Activated gamma-delta T cell treated with anti-CD3 and anti-CD28 coated beads, Interleukin-2, amount 50 U/mL, for 16 hours (primary cell): Measurements from ENCODE around the gene ABLIM1.

Experiments
- DNase-seq: peaks from one replicate; pipeline ENCODE4 v3.0.0-alpha.2; 2020; ENCODE audit warnings: low read depth

ABLIM1 gene

DNA sequence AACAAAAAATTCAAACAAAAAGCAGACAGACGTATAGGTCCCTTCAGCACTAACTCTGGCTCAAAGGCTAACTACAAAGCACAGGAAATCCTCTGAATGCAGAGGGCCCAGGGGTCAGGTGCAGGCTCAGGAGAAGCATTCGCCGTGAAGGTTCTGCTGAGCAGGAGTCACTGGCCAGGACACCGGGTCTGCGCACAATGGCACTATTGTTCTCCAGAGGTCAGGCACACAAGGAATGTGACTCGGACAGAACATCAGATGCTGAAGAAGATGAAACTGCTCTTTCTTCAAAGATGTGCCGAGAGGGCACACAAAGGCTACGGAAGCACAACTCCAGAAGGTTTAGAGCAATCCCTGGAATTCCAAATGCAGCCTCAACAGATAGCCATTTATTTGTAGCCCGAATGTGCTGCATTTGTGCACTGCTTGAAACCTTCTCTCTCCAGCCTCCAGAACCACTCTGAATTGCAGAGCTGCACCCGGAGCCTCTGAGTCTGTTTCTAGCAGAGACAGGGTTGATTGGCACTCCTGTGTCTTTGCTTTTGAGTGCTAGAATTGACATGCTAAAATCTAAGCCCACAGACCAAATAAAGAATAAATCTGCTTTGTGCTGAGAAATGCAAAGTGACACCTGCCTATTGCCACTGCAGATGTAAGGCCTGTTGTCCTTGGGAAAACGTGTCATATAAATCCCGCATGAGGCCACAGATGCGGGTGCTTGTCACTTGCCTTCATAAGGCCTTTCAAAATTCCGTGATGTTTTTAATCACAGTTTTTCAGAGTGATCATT, 168.4 kb downstream of the ABLIM1 start:
- no peak for DNase-seq

DNA sequence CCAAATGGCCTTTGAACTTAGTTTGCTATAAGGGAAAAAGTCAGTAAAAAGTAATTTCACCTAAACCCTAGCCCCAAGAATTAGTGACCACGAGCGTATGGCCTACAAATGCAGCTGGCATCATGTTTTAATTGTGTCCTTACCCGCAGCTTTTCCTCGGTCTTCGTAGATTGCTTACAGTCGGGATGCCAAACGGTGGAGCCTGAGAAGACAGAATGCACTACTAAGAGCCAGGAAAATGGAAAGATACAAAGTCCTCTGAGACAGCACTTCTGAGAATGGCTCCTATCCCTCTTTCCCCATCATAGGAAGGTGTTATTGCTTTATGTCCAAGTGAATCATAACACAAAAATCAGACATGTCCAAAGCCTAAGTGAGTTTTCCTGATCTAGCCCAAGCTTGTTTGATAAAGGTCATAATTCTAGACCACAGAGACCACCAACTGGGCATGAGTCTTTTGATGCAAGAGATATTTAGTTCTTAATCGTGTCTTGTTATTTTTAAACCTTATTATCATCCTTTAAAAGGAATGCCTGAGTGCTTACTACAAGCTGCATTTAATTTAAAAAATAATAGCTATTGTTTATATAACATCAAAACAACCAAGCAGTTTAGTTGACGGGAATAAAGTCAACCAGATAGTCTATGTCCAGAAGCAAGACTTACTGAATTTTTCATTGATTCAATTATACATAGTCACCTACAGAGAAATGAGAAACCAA, 170.1 kb downstream of the ABLIM1 start:
- no peak for DNase-seq

DNA sequence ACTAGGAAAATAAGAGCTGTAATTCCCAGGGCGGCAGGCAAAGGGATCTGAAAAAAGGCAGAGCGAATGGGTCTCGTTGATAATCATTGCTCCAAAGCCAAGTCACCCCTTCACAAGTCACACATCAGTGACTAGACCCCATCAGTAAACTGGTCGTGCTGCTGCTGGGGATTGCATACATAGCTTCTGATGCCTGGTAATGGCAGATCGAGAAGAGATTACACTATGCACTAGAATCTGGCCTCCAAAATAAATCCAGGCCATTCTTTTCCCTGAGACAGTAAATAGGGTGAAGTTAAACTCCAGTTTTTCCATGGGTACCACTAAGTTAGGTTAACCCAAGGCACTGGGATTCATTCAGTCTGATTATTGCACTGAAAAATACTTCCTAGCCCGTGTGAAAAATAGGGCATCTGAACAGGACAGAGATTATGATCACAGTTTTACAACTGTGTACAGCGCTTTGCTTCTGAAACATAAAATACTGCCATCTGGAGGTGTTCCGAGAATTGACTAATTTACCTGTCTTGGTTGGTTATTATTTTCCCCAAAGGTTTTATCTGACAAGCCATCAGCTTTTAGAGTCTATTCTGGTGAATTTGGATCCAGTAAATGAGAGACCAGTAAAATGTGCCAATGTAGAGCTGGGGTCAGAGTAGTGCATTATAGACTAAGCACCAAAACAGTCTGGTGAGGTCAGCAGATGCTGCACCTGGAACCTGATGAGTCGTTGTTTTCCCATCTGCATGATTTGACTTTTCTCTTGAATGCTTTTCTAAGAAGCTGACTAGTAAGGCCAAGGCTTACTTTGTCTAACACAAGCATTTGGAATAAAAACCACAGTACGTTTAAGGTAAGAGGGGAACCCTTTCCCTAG, 170.9 kb downstream of the ABLIM1 start:
- DNase-seq: no peak

DNA sequence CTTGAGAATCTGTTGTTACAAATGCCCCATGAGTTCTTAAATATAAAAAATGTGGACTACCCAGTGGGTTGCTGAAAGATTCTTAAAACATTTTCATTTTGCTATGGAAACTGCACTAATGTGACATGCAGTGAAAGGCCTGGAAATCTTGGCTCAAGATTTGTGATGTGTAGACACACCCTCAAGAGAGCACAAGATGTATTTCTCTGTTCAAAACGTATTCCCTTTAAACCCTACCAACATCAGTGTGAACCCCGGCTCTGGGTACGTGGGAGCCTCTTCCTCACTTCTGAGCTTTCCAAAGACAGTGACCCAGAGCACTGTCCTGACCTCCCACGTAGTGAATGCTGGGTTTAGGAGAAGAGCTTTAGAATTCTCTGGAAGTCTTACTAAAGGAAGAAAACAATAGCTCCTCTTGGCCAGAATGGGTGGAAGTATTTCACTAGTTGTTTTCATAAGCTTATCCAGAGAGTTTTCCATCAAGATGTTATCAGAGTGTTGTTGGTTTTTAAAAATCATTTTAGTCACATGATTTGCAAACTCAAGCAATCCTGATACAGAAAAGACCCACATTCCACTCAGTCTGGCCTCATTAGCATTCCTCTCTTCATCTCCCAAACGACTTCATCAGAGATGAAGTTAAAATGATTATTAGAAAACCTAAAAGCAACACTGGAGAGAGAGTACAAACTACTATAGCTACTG, 172.2 kb downstream of the ABLIM1 start:
- DNase-seq: no peak

DNA sequence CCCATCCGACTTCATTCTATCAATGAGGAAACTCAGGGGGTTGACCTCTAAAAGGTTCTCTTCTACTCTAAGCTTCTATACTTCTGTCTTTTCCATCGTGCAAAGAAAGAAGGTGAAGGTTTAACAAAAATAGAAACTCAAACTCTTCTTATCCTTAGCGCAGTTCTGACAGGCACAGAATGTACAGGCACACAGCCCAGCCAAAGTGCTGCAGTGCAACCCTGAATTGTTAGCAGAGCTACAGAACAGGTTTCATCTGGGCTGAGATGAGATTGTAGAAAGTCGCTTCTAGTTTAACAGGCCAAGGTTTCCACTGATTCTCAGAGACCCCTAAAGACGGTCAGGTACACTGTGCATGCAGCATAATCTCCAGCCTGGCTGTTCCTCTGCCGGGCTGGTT, 174.5 kb downstream of the ABLIM1 start:
- no peak for DNase-seq

DNA sequence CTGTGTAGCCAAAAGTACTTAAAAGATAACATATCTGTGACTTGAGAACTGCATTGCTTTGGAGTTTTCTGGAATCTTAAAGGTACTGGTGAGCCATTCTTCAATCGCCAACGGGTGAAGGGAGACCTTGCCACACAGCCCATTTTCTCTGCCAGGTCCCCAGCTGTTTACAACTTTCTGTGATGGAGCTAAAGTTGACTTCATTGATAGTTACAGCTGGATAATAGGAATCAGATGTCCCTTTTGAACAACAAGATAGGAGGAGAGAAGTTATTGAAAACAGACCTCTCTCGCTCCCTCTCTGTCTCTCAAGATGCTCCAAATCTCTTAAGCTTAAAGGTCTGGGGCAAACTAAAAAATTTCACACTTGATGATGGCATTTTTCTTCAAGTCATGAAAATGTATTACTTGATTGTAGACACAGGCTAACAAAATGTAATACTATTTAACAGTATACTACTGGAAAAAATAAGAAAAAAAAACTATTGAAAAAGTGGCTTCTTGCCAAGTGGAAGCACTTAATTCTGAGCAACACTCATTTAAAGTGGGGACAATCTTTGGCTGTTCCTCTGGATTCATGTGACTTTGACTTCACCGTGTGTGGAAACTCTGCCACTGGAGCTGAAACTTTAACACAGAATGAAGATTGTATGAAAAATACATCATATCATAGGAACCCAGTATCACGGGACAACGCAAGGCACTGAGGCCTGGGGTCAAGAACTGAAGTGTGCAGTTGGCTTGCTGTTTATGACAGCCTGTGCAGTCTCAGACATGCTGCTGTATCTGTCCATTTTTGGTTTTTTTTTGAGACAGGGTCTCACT, 175.4 kb downstream of the ABLIM1 start:
- no peak for DNase-seq

DNA sequence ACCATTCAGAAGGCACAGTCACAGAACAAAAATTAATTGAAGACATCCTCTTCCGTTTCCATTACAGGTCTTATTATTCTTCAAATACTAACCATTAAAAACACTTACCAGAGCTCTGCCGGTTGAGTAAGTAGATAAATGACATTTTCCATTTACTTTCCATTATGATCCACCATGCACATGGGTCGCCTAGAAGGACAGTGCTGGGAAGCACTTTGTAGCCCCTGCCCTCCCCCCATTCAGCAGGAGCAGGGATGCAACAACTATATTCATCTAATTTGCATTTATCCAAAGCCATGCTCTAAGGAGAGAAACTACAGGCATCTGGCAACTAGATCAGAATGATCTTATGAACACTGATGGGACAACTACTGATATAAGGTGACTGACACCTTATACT, 177.0 kb downstream of the ABLIM1 start:
- no peak for DNase-seq

DNA sequence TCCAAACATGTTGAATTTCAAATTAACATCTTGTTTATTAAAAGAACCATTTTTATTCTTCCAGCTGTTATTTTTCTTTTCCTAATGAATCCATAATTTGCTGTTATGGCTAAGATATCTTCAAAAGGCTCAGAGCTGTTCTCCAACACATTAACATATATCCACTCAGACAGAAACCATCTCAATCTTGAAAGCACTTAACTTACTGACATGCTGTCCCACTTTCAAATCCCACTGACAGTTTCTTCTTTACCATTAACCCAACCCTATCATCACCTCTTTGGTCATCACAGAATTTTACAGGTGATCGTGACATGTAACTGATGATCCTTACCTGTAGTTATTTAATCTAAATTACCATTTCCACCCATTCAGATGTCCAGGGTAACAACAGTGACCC, 178.2 kb downstream of the ABLIM1 start:
- no peak for DNase-seq

DNA sequence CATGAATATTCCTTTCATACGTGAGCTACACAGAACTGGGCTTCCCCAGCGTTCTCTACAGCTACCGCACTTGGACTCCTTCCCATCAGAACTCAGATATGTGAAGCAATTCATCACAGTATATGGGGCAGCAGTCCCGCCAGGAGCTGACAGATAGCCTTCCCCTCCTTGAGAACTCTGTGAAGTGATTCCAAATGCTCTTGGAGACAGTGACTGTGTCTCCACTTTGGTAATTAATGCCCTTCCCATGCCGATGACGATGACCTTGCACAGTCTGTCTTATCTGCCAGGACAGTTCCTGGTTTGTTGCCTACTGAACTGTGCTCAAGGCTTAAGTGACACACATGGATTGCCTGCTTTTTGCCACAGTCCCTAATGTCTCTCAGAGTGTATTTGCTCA, 178.8 kb downstream of the ABLIM1 start:
- no peak for DNase-seq

DNA sequence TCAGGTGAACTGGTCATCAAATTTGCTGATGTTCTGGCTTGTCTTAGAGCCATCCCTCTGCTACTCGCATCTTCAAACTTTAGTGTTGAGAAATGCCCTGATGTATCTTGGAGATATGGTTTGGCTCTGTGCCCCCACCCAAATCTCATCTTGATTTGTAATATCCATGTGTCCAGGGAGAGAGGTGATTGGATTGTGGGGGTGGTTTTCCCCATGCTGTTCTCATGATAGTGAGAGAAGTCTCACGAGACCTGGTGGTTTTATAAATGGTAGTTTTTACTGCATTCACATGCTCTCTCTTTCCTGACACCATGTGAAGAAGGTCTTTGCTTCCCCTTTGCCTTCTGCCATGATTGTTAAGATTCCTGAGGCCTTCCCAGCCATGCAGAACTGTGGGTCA, 179.8 kb downstream of the ABLIM1 start:
- no peak for DNase-seq

DNA sequence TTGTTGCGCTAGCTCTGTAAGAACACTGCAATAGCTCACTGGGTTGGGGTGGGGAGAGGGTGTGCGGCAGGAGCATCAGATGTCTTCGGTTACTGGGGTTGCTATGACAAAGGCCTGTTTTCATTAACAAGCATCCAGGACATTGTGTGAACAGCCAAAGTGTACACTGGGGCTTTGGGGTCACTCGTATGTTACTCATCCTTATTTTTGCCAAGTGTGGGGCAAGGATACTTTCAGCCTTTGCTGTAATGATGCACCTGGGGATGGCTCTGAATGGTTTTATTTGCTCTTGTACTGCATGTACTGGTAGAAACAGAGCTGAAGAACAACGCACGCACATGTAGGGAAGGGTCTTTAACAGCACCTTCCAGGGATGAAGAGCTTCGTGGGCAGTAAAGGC, 180.8 kb downstream of the ABLIM1 start:
- no peak for DNase-seq

DNA sequence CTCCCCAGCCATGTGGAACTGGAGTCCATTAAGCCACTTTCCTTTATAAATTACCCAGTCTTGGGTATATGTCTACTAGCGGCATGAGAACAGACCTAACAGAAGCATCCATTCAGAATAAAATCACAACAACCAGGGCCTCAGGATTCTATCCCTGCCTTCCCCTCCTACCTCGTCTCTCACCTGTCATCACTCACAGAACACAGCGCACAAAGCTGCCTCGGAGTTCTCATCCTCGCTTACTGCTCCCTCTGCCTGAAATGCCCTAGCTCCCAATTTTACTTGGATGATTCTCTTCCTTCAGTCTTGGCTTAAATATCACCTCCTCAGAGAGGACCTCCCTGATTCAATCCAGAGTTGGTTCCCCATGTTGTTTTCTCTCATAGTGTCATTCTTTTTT, 183.1 kb downstream of the ABLIM1 start:
- DNase-seq: no peak

DNA sequence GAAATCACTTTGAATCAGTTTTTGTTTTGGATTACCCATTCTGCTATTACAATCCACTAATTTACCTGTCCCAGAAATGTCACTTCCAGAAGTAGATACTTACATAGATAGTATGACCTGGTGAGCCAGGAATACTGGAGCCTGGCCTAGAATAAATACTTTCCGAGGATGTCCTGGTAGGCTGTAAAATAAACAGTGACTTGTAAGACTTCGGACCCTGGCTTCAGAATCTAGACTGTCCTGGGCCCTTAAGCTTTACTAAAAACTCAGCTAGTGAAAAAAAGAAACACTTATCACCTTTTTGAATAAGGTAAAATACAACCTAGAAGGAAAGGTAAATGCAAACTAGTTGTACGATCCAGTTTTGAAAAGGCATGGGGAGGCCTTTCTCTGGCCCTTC, 184.3 kb downstream of the ABLIM1 start:
- no peak for DNase-seq

DNA sequence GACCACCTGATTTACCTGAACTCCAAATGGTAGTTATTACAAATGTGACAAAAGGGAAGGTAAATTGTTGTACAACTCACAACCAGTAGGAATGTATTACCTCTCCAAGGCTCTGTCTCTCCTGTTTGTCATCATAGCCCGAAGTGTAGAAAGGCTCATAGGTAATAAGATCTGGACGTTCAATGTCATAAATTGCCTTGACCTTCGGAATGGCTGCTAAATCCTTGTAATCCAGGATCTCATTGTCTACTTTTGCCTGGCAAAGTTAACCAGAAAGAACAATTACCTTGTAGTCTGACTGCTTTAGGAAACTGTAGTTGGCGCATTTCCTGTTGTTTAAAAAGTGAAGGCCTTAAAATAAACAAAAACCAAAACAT, 185.2 kb downstream of the ABLIM1 start:
- no peak for DNase-seq

DNA sequence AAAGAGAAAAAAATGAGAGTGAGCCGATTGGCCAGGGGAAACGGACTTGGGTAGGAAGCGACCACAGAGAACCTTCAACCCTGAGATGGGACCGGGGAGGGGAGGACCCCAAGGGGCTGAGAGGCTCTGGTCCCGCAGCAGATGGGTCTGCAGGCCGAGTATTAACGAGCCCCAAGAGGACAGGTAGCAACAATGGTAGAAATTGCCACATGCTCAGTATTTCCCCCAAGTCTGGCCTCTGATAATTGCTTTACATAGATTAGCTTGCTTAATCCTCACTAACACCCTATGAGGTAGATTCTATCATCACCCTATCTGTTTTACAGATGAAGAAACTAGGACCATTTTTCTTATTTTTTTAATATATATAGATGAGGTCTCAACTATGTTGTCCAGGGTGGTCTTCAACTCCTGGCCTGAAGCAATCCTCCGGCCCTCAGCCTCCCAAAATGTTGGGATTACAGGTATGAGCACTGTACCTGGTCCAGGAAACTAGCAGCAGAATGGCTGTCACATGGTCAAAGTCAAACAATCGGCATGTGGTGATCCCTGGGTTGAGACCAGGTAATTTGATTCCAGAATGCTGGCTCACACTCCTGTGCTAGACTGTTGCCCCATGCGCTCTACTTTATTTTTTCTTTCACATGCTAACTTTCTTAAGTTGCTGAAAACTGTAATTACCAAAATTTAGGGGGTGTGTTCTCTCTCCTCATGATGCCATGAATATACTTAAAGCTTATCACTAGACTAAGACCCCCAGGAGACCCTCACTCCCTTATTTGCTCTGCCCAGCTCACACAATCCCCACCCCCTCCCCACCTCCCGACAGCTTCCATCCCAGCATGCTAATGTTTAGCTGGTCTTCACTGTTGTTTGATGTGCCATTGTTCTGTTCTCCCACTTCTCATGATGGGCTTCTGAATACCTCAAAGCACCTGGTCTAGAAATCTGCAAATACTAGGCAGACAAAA, 185.9 kb downstream of the ABLIM1 start:
- no peak for DNase-seq

DNA sequence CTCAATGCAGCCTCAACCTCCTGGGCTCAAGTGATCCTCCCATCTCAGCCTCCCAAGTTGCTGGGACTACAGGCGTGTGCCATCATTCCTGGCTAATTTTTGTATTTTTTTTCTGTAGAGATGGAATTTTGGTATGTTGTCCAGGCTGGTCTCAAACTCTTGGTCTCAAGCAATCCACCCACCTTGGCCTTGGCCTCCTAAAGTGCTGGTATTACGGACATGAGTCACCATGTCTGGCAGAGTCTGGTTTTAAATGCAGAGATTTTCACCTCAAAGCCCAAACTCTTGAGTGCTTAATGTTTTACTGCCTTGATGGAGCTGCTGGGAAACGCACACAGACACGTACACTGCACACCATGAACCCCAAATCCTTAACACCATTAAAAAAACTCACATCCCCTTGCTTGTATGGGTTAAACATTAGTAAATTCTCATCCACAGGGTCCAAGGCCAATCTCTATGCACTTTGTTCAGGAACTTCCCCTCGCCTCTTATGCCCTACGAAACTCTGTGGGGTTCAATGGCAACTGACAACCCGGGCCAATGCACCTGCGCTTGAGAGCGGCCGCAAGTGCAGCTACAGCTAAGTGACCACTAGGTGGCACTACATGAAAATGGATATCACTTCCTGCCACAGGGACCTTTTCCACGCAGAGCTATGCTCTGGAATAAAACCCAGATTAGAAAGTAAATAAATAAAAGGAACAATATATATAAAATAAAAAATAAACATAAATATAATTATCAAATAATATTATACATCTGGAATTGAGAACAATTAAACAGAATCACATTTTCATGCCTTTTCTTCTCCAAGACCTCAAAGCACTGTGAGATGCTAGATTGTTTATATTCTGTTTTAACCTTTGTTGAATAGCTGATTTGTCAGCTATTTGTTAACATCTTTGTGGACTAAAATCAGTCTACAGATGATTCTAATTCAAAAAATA, 186.8 kb downstream of the ABLIM1 start:
- peak; percentile 46 for DNase-seq

DNA sequence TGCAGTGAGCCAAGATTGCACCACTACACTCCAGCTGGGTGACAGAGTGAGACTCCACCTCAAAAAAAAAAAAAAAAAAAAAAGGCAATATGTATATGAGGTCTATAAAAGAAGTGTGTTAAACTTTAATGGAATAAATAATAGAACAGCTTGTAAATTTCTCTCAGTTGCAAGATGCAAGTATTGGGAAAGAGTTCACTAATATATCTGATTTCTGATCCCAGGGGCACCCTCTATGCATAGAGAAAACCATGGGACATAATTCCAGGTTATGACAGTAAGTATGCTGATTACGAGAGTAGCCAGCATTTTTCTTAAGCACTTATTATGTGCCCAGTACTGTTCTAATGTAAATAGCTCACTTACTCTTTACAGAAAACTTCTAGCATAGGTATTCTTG, 187.7 kb downstream of the ABLIM1 start:
- no peak for DNase-seq

DNA sequence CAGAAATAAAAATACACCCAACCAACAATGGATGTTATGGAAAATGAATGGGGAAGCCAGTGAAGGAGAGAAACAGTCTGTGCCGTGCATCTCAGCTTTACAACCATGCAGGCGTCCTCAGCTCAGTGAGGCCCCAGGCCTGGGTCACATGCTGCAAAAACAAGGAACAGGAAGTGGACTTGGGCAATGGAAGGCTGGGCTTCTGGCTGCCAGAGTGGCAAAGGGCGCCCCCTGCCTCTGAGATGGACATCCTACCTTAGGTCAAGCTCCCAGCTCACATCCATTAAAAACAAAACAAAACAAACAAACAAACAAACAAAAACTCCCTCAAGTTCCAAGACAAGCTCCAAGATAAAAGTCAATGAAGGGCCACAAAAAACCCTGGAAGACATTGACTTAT, 199.1 kb downstream of the ABLIM1 start:
- DNase-seq: no peak
